Keratinocyte (primary cell): Measurements from ENCODE around the gene EPB41L2. TPM values are rescaled to one million over a fixed set of nuclear protein-coding genes. Genes with fewer than 3 reads are reported as not detected.

Source experiments
- DNase-seq: peaks from one replicate; pipeline ENCODE4 v3.0.0-alpha.2; 2011; ENCODE audit warnings: low read depth, missing footprints, low spot score
- FAIRE-seq: peaks from 2 replicates; lab custom pipeline; 2011; peaks lifted over from hg19 to GRCh38; lab: Jason Lieb, UNC
- H2AFZ ChIP-seq: 2 replicates; pipeline ENCODE4 v1.6.0; 2012; ENCODE audit warnings: low read length, control low read depth, inconsistent platforms; ENCODE audit not compliant: control insufficient read depth
- H3K27ac ChIP-seq: 2 replicates; pipeline ENCODE4 v1.5.1; 2011; ENCODE audit warnings: low read length; ENCODE audit not compliant: control insufficient read depth, insufficient read depth
- H3K27me3 ChIP-seq: 3 replicates; pipeline ENCODE4 v1.6.0; 2011; ENCODE audit warnings: low read length; ENCODE audit not compliant: control insufficient read depth, insufficient read depth; ENCODE audit errors: extremely low read depth
- H3K36me3 ChIP-seq, 2 experiments: 2 replicates in 1 of 2; 3 replicates in 1 of 2; pipeline ENCODE4 v1.5.1; 2011; ENCODE audit warnings: low read length in 2 of 2, mild to moderate bottlenecking in 1 of 2; ENCODE audit not compliant: control insufficient read depth in 2 of 2, insufficient read depth in 2 of 2; ENCODE audit errors: extremely low read depth in 1 of 2
- H3K4me1 ChIP-seq: 3 replicates; pipeline ENCODE4 v1.5.1; 2011; ENCODE audit warnings: low read length; ENCODE audit not compliant: control insufficient read depth, insufficient read depth; ENCODE audit errors: extremely low read depth
- H3K4me2 ChIP-seq: 3 replicates; pipeline ENCODE4 v1.6.0; 2011; ENCODE audit warnings: low read depth, low read length; ENCODE audit not compliant: control insufficient read depth, insufficient read depth; ENCODE audit errors: extremely low read depth
- H3K4me3 ChIP-seq, 3 experiments: fragments of 200-600 bp in 1 of 3; sonication (generic) in 1 of 3; 2 replicates in 2 of 3; 3 replicates in 1 of 3; pipeline ENCODE4 v1.5.1; 2011 to 2016; ENCODE audit warnings: low read length in 3 of 3, mild to moderate bottlenecking in 3 of 3, control low read depth in 2 of 3, inconsistent platforms in 1 of 3, low read depth in 1 of 3, mixed read lengths in 1 of 3, mixed run types in 1 of 3, moderate library complexity in 1 of 3; ENCODE audit not compliant: control insufficient read depth in 2 of 3, insufficient read depth in 2 of 3; ENCODE audit errors: extremely low read depth in 1 of 3
- H3K79me2 ChIP-seq: 2 replicates; pipeline ENCODE4 v1.6.0; 2012; ENCODE audit warnings: low read length; ENCODE audit not compliant: control insufficient read depth, insufficient read depth
- H3K9ac ChIP-seq: 3 replicates; pipeline ENCODE4 v1.6.0; 2011; ENCODE audit warnings: low read length; ENCODE audit not compliant: control insufficient read depth, insufficient read depth; ENCODE audit errors: extremely low read depth
- H3K9me1 ChIP-seq: 3 replicates; pipeline ENCODE4 v1.6.0; 2011; ENCODE audit warnings: low read length; ENCODE audit not compliant: control insufficient read depth, insufficient read depth; ENCODE audit errors: extremely low read depth
- H3K9me3 ChIP-seq: 2 replicates; pipeline ENCODE4 v1.5.1; 2012; ENCODE audit warnings: low read depth, low read length; ENCODE audit not compliant: control insufficient read depth
- H4K20me1 ChIP-seq: 3 replicates; pipeline ENCODE4 v1.6.0; 2011; ENCODE audit warnings: low read length; ENCODE audit not compliant: control insufficient read depth, insufficient read depth; ENCODE audit errors: extremely low read depth
- CTCF ChIP-seq, 3 experiments: IDR thresholded peaks in 1 of 3; conservative IDR thresholded peaks in 1 of 3; optimal IDR thresholded peaks in 1 of 3; 2 replicates in 2 of 3; 3 replicates in 1 of 3; pipeline versions ENCODE3 to v1.5.1; 2011; ENCODE audit warnings: low read length in 3 of 3, mild to moderate bottlenecking in 3 of 3, moderate library complexity in 2 of 3, control low read depth in 1 of 3, inconsistent platforms in 1 of 3; ENCODE audit not compliant: insufficient read depth in 2 of 3; ENCODE audit errors: extremely low read depth in 1 of 3
- EZH2 ChIP-seq: IDR thresholded peaks from one replicate; pipeline ENCODE4 v1.6.1; 2012; ENCODE audit warnings: inconsistent platforms, mild to moderate bottlenecking, low read length, moderate library complexity
- dilution Hi-C: fragments of 300-500 bp; cut with MboI; formaldehyde crosslinking; loops from one replicate; pipeline ENCODE4 v1.7.0; 2020; ENCODE audit warnings: low sequenced_read_pairs; ENCODE audit not compliant: extremely low pct_ligation_motif_present
- polyA plus RNA-seq, 5 experiments: library from polyadenylated mRNA; depleted of rRNA in 3 of 5; stranded (reverse) in 3 of 5; stranded (forward) in 1 of 5; unstranded in 1 of 5; fragments of >200 nt; gene quantifications; 1 replicate in 1 of 5; 2 replicates in 3 of 5; 3 replicates in 1 of 5; pipeline versions ENCODE4 v1.2.1 to v1.2.3, GENCODE V29; 2011 to 2012; ENCODE audit warnings: missing spikeins in 2 of 5, low read depth in 1 of 5, low replicate concordance in 1 of 5

EPB41L2 gene
- polyA plus RNA-seq, 1 donor (not counting 4 experiments of a cell fraction or from before 2014, with no cell fraction given), result 22.0 TPM

DNA sequence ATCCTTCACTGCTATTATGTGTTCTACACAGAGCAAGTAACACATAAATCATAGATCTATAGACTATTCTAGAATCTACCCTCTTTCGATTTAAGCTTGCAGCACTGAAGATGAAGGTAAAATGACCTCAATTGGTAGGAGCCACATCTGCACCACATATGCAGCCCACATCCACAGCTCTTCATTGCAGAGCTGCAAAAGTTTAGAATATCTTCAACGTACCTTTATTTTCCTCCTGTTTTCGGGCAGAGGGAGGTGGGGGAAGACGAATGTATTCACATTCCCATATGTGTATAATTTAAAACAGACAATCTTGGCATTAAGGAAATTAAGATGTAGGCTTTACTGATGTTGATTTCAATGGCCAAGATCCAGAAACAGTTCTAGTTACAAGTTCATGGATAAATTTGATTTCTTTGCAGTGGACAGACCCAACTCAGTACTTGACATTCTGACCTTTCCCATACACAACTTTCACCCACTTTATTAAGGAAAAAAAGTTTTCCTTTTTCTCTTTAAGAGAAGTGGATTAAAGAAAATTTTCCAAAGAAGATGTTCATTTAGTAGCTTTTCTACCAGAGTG lies 14.0 kb downstream of the EPB41L2 start:
- no peak for FAIRE-seq
- no peak overlapping the region for H3K9ac ChIP-seq
- no peaks in the 10 kb centered on the region for H4K20me1 ChIP-seq
- H3K4me2 ChIP-seq, result no peak overlapping the region
- H3K27ac ChIP-seq, result no peak overlapping the region
- no peak for DNase-seq
- dilution Hi-C loops, result no loop called here
- peaks cover 4% of the 10 kb centered on the region for H3K79me2 ChIP-seq
- no peak overlapping the region for H2AFZ ChIP-seq
- peaks cover 15% of the 10 kb centered on the region for H3K4me1 ChIP-seq
- H3K27me3 ChIP-seq, result no peaks in the 10 kb centered on the region
- H3K4me3 ChIP-seq, result no peak overlapping the region
- H3K9me1 ChIP-seq, result no peaks in the 10 kb centered on the region
- TF ChIP-seq CTCF (optimal IDR thresholded peaks at IDR 0.05 in 1 of 3, IDR thresholded peaks at IDR 0.05 in 1 of 3, conservative IDR thresholded peaks at IDR 0.05 in 1 of 3; ENCODE audit: extremely low read depth in 1 of 3, insufficient read depth in 2 of 3, low read length in 3 of 3) (no peak), EZH2 (no peak)
- no peaks in the 10 kb centered on the region for H3K36me3 ChIP-seq
- H3K9me3 ChIP-seq, result peaks cover 6% of the 10 kb centered on the region

GRCh38 chr6:131048459-131048858 lies 14.6 kb downstream of the EPB41L2 start:
- no peak for TF ChIP-seq CTCF (optimal IDR thresholded peaks at IDR 0.05 in 1 of 3, IDR thresholded peaks at IDR 0.05 in 1 of 3, conservative IDR thresholded peaks at IDR 0.05 in 1 of 3; ENCODE audit: extremely low read depth in 1 of 3, insufficient read depth in 2 of 3, low read length in 3 of 3)
- Histone ChIP-seq H3K9me1 (no peaks in the 10 kb centered on the region), H3K4me2 (no peak overlapping the region), H3K36me3 (no peaks in the 10 kb centered on the region), H3K27ac (no peak overlapping the region), H3K9me3 (peaks cover 3% of the 10 kb centered on the region), H3K4me3 (no peak overlapping the region), H3K4me1 (peaks cover 10% of the 10 kb centered on the region), H2AFZ (no peak overlapping the region), H3K9ac (no peak overlapping the region), H3K79me2 (peaks cover 4% of the 10 kb centered on the region), H3K27me3 (no peaks in the 10 kb centered on the region), H4K20me1 (no peaks in the 10 kb centered on the region)
- DNase-seq, result no peak
- dilution Hi-C loops, result no loop called here
- no peak for FAIRE-seq
